WTC11 (cell line): ENCODE results near the gene MED13. TPM values are rescaled to one million over a fixed set of nuclear protein-coding genes. Genes with fewer than 3 reads are reported as not detected.
A peak's percentile ranks its signal among the peaks of the same experiment; 100 is the strongest.

Experiments
- ATAC-seq: fragments of 200-7000 bp; cut with Tn5 transposase; 2 replicates; pipeline ENCODE4 v1.10.0; 2021; ENCODE audit warnings: mild to moderate bottlenecking, moderate library complexity
- CTCF ChIA-PET: fragments of 300-600 bp; sonication (Branson Sonifier 250); formaldehyde crosslinking; loops from one replicate; lab custom pipeline; 2021; ENCODE audit warnings: antibody characterized with exemption; lab: Charles Lee
- POLR2A ChIA-PET: fragments of 350-600 bp; sonication (Branson Sonifier 250); formaldehyde crosslinking; loops from one replicate; lab custom pipeline; 2021; ENCODE audit warnings: antibody characterized with exemption; lab: Charles Lee
- DNase-seq: peaks from one replicate; pipeline ENCODE4 v3.0.0; 2021; ENCODE audit warnings: low spot score
- H3K27ac Mint-ChIP-seq: 2 replicates; pipeline ENCODE4 v1.8.0; 2021; ENCODE audit warnings: mixed read lengths
- H3K27me3 Mint-ChIP-seq: 2 replicates; pipeline ENCODE4 v1.8.0; 2021; ENCODE audit warnings: low read depth, mild to moderate bottlenecking, moderate library complexity, mixed read lengths
- H3K36me3 Mint-ChIP-seq: 2 replicates; pipeline ENCODE4 v1.8.0; 2021; ENCODE audit warnings: mixed read lengths
- H3K4me1 Mint-ChIP-seq: 2 replicates; pipeline ENCODE4 v1.8.0; 2022; ENCODE audit warnings: mixed read lengths
- H3K4me3 Mint-ChIP-seq: 2 replicates; pipeline ENCODE4 v1.8.0; 2021; ENCODE audit warnings: mild to moderate bottlenecking, moderate library complexity, mixed read lengths
- H3K9me3 Mint-ChIP-seq: 2 replicates; pipeline ENCODE4 v1.8.0; 2021; ENCODE audit warnings: mixed read lengths
- CDX4 ChIP-seq: fragments of 250-450 bp; sonication (Bioruptor Pico); IDR thresholded peaks from 2 replicates; pipeline ENCODE4 v1.9.0; 2021; ENCODE audit warnings: moderate library complexity, mild to moderate bottlenecking, inconsistent platforms, borderline replicate concordance
- ELF4 ChIP-seq: sonication (generic); formaldehyde crosslinking; IDR thresholded peaks from 2 replicates; pipeline ENCODE4 v1.8.1; 2022; ENCODE audit warnings: low read depth, mild to moderate bottlenecking, moderate library complexity, missing genetic modification reagents
- ESRRA ChIP-seq: sonication (generic); formaldehyde crosslinking; IDR thresholded peaks from 2 replicates; pipeline ENCODE4 v1.8.1; 2022; ENCODE audit warnings: mild to moderate bottlenecking, missing genetic modification reagents, borderline replicate concordance
- FOXP1 ChIP-seq: sonication (generic); formaldehyde crosslinking; IDR thresholded peaks from 2 replicates; pipeline ENCODE4 v1.8.0; 2022; ENCODE audit warnings: missing genetic modification reagents, mild to moderate bottlenecking, moderate library complexity, borderline replicate concordance
- GRHL2 ChIP-seq: fragments of 250-450 bp; sonication (Bioruptor Pico); IDR thresholded peaks from 2 replicates; pipeline ENCODE4 v1.8.0; 2022; ENCODE audit warnings: mild to moderate bottlenecking, moderate library complexity; ENCODE audit not compliant: insufficient replicate concordance, severe bottlenecking
- KAT7 ChIP-seq: sonication (generic); formaldehyde crosslinking; IDR thresholded peaks from 2 replicates; pipeline ENCODE4 v1.8.1; 2023; ENCODE audit warnings: missing genetic modification reagents, mild to moderate bottlenecking, borderline replicate concordance
- MXD4 ChIP-seq: fragments of 250-450 bp; sonication (Bioruptor Pico); IDR thresholded peaks from 2 replicates; pipeline ENCODE4 v1.8.0; 2021; ENCODE audit warnings: mild to moderate bottlenecking, moderate library complexity, borderline replicate concordance
- NFE2L1 ChIP-seq: sonication (generic); formaldehyde crosslinking; IDR thresholded peaks from 2 replicates; pipeline ENCODE4 v1.8.1; 2023; ENCODE audit warnings: missing genetic modification reagents
- NR1H2 ChIP-seq: sonication (generic); formaldehyde crosslinking; IDR thresholded peaks from 2 replicates; pipeline ENCODE4 v1.9.0; 2021; ENCODE audit warnings: mild to moderate bottlenecking, moderate library complexity, missing genetic modification reagents
- SMAD3 ChIP-seq: sonication (generic); formaldehyde crosslinking; IDR thresholded peaks from 2 replicates; pipeline ENCODE4 v1.8.0; 2022; ENCODE audit warnings: missing genetic modification reagents, mild to moderate bottlenecking, borderline replicate concordance
- SOX15 ChIP-seq: fragments of 250-450 bp; sonication (Bioruptor Pico); IDR thresholded peaks from 2 replicates; pipeline ENCODE4 v1.9.0; 2021; ENCODE audit warnings: mild to moderate bottlenecking
- SP1 ChIP-seq: sonication (generic); formaldehyde crosslinking; conservative IDR thresholded peaks from 2 replicates; pipeline ENCODE4 v1.8.1; 2022; ENCODE audit warnings: missing genetic modification reagents
- STAT6 ChIP-seq: sonication (generic); formaldehyde crosslinking; conservative IDR thresholded peaks from 2 replicates; pipeline ENCODE4 v1.8.1; 2023; ENCODE audit warnings: mild to moderate bottlenecking, low read depth, missing genetic modification reagents, moderate library complexity
- TCF7 ChIP-seq: sonication (generic); formaldehyde crosslinking; IDR thresholded peaks from 2 replicates; pipeline ENCODE4 v1.8.0; 2022; ENCODE audit warnings: mild to moderate bottlenecking, low read depth, missing genetic modification reagents, moderate library complexity
- TEAD4 ChIP-seq: sonication (generic); formaldehyde crosslinking; IDR thresholded peaks from 2 replicates; pipeline ENCODE4 v1.8.0; 2022; ENCODE audit warnings: mild to moderate bottlenecking, missing genetic modification reagents
- USF2 ChIP-seq: sonication (generic); formaldehyde crosslinking; IDR thresholded peaks from 2 replicates; pipeline ENCODE4 v1.8.1; 2023; ENCODE audit warnings: mild to moderate bottlenecking, missing genetic modification reagents, moderate library complexity
- ZBTB21 ChIP-seq: sonication (generic); formaldehyde crosslinking; IDR thresholded peaks from 2 replicates; pipeline ENCODE4 v1.8.1; 2023; ENCODE audit warnings: mild to moderate bottlenecking, missing genetic modification reagents, borderline replicate concordance
- ZNF138 ChIP-seq: sonication (generic); formaldehyde crosslinking; conservative IDR thresholded peaks from 2 replicates; pipeline ENCODE4 v1.8.1; 2022; ENCODE audit warnings: mild to moderate bottlenecking, moderate library complexity, missing genetic modification reagents
- ZNF219 ChIP-seq: sonication (generic); formaldehyde crosslinking; IDR thresholded peaks from 2 replicates; pipeline ENCODE4 v1.8.0; 2023; ENCODE audit warnings: missing genetic modification reagents, mild to moderate bottlenecking, borderline replicate concordance
- ZNF232 ChIP-seq: sonication (generic); formaldehyde crosslinking; IDR thresholded peaks from 2 replicates; pipeline ENCODE4 v1.8.0; 2022; ENCODE audit warnings: mild to moderate bottlenecking, missing genetic modification reagents
- ZNF423 ChIP-seq: fragments of 250-450 bp; sonication (Bioruptor Pico); IDR thresholded peaks from 2 replicates; pipeline ENCODE4 v2.1.2; 2022; ENCODE audit warnings: mild to moderate bottlenecking, moderate library complexity
- ZNF425 ChIP-seq: fragments of 250-450 bp; sonication (Bioruptor Pico); conservative IDR thresholded peaks from 2 replicates; pipeline ENCODE4 v1.9.0; 2021; ENCODE audit warnings: mild to moderate bottlenecking
- ZNF512 ChIP-seq: sonication (generic); formaldehyde crosslinking; IDR thresholded peaks from 2 replicates; pipeline ENCODE4 v1.8.1; 2022; ENCODE audit warnings: missing genetic modification reagents, borderline replicate concordance
- ZNF671 ChIP-seq: fragments of 250-450 bp; sonication (Bioruptor Pico); IDR thresholded peaks from 2 replicates; pipeline ENCODE4 v1.8.0; 2021; ENCODE audit warnings: mild to moderate bottlenecking
- total RNA-seq: library from RNA; stranded (reverse); gene quantifications from 3 replicates; pipeline ENCODE4 v1.2.3, GENCODE V29; 2021
- TF ChIP-seq, protein P1 (sequence below): sonication (generic); formaldehyde crosslinking; IDR thresholded peaks from 2 replicates; pipeline ENCODE4 v1.8.1; 2023; ENCODE audit warnings: mild to moderate bottlenecking, moderate library complexity, missing genetic modification reagents
- TF ChIP-seq, protein P2 (sequence below): fragments of 250-450 bp; sonication (Bioruptor Pico); IDR thresholded peaks from 2 replicates; pipeline ENCODE4 v1.8.0; 2021; ENCODE audit warnings: mild to moderate bottlenecking

Gene MED13
- total RNA-seq, 1 experiment from 2014 or later, result 39.7 TPM

DNA sequence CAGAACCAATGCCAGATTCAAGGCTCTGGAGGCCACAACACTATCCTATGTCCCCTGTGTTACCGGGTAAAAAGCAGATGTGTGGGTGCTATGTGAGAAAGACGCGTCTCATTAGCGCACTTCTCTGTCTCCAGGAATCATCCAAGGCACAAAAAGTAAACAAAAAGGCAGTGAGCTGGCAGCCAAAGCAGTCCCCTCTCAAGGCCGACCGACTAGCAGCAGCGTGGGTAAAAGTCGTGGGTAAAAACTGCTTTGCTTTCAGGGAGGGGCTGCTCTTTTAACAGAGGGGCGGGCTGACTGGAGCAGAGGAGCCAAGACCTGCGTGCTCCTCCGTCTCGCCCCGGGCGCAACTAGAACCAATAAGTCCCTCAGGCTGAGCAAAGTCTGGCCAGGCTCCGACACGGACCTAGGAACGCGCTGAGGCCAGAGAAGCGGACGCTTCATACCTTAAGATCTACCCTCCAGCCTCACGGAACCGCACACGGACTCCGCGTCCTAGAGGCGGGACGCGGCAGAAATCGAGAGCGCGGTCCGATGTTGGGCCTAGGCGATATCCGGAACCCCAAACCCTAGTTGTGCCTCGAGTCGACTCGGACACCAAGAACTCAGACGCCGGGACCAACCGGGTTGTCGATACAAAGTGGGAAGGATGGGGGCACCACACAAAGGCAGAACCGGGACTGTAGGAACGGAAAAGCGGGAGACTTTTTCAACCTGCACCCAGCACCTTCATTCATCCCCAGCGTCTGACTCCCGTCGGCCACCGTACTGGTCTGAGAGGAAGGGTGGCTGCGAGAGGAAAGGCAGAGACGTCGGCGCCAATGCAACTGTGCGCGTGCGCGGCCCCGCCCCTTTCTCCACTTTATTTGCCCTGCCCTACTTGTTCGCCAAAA, 137.6 kb downstream of the MED13 start, which contains the start of gene INTS2:
TSS of gene INTS2 (minus strand) at position 775 of the 893 bp plus-strand sequence. CDS start 1,338 bp downstream, outside the sequence.
- Mint-ChIP-seq H3K27me3 (no peaks in the 10 kb centered on the region; the same call in 1 of the 2 replicates), H3K27ac (peak within 1 kb of the TSS; percentile 72), H3K9me3 (no peaks in the 10 kb centered on the region), H3K36me3 (peaks cover 28% of the 10 kb centered on the region), H3K4me3 (peak within 1 kb of the TSS; percentile 86), H3K4me1 (peaks cover 11% of the 10 kb centered on the region)
- ATAC-seq, result peak; percentile 92
- ChIA-PET CTCF (no interaction called here), POLR2A (no interaction called here)
- peak; percentile 92 for DNase-seq
- TF ChIP-seq STAT6 (no peak), CDX4 (CRISPR knock-in tag) (no peak), NFE2L1 (CRISPR knock-in tag) (no peak), SMAD3 (CRISPR knock-in tag) (peak; percentile 40; the same call in 1 of the 2 replicates), TCF7 (CRISPR knock-in tag) (no peak), ELF4 (CRISPR knock-in tag) (no peak), ZNF423 (CRISPR knock-in tag) (no peak), USF2 (CRISPR knock-in tag) (no peak), ZNF219 (CRISPR knock-in tag) (no peak), ESRRA (CRISPR knock-in tag) (no peak; the same call in 1 of the 2 replicates), ZNF138 (CRISPR knock-in tag) (no peak), ZBTB21 (CRISPR knock-in tag) (no peak), ZNF232 (CRISPR knock-in tag) (peak; percentile 25; the same call in 1 of the 2 replicates), FOXP1 (CRISPR knock-in tag) (peak; percentile 84; the same call in 1 of the 2 replicates), NR1H2 (CRISPR knock-in tag) (no peak), GRHL2 (CRISPR knock-in tag) (no peak), ZNF671 (CRISPR knock-in tag) (no peak), KAT7 (CRISPR knock-in tag) (peak; percentile 61; the same call in 1 of the 2 replicates), ZNF512 (CRISPR knock-in tag) (no peak), MXD4 (no peak), ZNF425 (CRISPR knock-in tag) (no peak), TEAD4 (CRISPR knock-in tag) (no peak), SP1 (CRISPR knock-in tag) (peak; percentile 79), SOX15 (CRISPR knock-in tag) (no peak)
- TF ChIP-seq, protein P1, sequence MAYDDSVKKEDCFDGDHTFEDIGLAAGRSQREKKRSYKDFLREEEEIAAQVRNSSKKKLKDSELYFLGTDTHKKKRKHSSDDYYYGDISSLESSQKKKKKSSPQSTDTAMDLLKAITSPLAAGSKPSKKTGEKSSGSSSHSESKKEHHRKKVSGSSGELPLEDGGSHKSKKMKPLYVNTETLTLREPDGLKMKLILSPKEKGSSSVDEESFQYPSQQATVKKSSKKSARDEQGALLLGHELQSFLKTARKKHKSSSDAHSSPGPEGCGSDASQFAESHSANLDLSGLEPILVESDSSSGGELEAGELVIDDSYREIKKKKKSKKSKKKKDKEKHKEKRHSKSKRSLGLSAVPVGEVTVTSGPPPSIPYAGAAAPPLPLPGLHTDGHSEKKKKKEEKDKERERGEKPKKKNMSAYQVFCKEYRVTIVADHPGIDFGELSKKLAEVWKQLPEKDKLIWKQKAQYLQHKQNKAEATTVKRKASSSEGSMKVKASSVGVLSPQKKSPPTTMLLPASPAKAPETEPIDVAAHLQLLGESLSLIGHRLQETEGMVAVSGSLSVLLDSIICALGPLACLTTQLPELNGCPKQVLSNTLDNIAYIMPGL, result peak; percentile 93
- TF ChIP-seq, protein P2, sequence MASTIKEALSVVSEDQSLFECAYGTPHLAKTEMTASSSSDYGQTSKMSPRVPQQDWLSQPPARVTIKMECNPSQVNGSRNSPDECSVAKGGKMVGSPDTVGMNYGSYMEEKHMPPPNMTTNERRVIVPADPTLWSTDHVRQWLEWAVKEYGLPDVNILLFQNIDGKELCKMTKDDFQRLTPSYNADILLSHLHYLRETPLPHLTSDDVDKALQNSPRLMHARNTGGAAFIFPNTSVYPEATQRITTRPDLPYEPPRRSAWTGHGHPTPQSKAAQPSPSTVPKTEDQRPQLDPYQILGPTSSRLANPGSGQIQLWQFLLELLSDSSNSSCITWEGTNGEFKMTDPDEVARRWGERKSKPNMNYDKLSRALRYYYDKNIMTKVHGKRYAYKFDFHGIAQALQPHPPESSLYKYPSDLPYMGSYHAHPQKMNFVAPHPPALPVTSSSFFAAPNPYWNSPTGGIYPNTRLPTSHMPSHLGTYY (CRISPR knock-in tag), result no peak
